Fibroblast of lung (primary cell): ENCODE data around the gene THY1. TPM values are rescaled to one million over a fixed set of nuclear protein-coding genes. Genes with fewer than 3 reads are reported as not detected.

Experiments
- DNase-seq, 2 donors: peaks; one replicate each; pipeline versions ENCODE4 v3.0.0 to v3.0.0-alpha.2; 2010; ENCODE audit warnings: low read depth in 2 of 2
- H2AFZ ChIP-seq: 2 replicates; pipeline ENCODE4 v1.5.1; 2012; ENCODE audit warnings: low read length, control low read depth, inconsistent platforms
- H3K27ac ChIP-seq: 2 replicates; pipeline ENCODE4 v1.5.1; 2011; ENCODE audit warnings: low read length, control low read depth; ENCODE audit not compliant: insufficient read depth
- H3K27me3 ChIP-seq: 2 replicates; pipeline ENCODE4 v1.5.1; 2011; ENCODE audit warnings: mild to moderate bottlenecking, low read length; ENCODE audit not compliant: control insufficient read depth, insufficient read depth
- H3K36me3 ChIP-seq: 2 replicates; pipeline ENCODE4 v1.5.1; 2011; ENCODE audit warnings: low read length; ENCODE audit not compliant: control insufficient read depth, insufficient read depth
- H3K4me1 ChIP-seq: 2 replicates; pipeline ENCODE4 v1.5.1; 2011; ENCODE audit warnings: low read length; ENCODE audit not compliant: control insufficient read depth, insufficient read depth; ENCODE audit errors: extremely low read depth
- H3K4me2 ChIP-seq: 2 replicates; pipeline ENCODE4 v1.5.1; 2011; ENCODE audit warnings: low read length, control low read depth; ENCODE audit not compliant: insufficient read depth; ENCODE audit errors: extremely low read depth
- H3K4me3 ChIP-seq, 4 experiments: fragments of 200-600 bp in 1 of 4; sonication (generic) in 1 of 4; replicated peaks in 1 of 4; 2 replicates each; pipeline ENCODE4 v1.5.1; 2011 to 2016; ENCODE audit warnings: low read length in 4 of 4, low read depth in 3 of 4, mild to moderate bottlenecking in 3 of 4, control low read depth in 2 of 4, inconsistent platforms in 1 of 4, mixed read lengths in 1 of 4; ENCODE audit not compliant: insufficient read depth in 1 of 4; ENCODE audit errors: control extremely low read depth in 1 of 4
- H3K79me2 ChIP-seq: 2 replicates; pipeline ENCODE4 v1.5.1; 2012; ENCODE audit warnings: mild to moderate bottlenecking, low read length, inconsistent platforms; ENCODE audit not compliant: control insufficient read depth, insufficient read depth
- H3K9ac ChIP-seq: 2 replicates; pipeline ENCODE4 v1.5.1; 2011; ENCODE audit warnings: mild to moderate bottlenecking, low read length, control low read depth; ENCODE audit not compliant: insufficient read depth
- H3K9me3 ChIP-seq: 2 replicates; pipeline ENCODE4 v1.5.1; 2012; ENCODE audit warnings: low read depth, low read length; ENCODE audit not compliant: control insufficient read depth, insufficient read depth
- H4K20me1 ChIP-seq: 2 replicates; pipeline ENCODE4 v1.5.1; 2011; ENCODE audit warnings: low read length; ENCODE audit not compliant: control insufficient read depth, insufficient read depth; ENCODE audit errors: extremely low read depth
- EZH2 ChIP-seq: IDR thresholded peaks from 2 replicates; pipeline ENCODE4 v1.5.1; 2012; ENCODE audit warnings: low read length, control low read depth, mild to moderate bottlenecking; ENCODE audit errors: missing control alignments
- polyA plus RNA-seq, 2 donors: library from polyadenylated mRNA; depleted of rRNA in 1 of 2; stranded (reverse) in 1 of 2; unstranded in 1 of 2; fragments of >200 nt; gene quantifications; 2 replicates each; pipeline ENCODE4 v1.2.1, GENCODE V29; 2011 to 2012; ENCODE audit warnings: missing spikeins in 1 of 2
- total RNA-seq: library from RNA; depleted of rRNA; stranded (reverse); fragments of >200 nt; gene quantifications from 2 replicates; pipeline ENCODE4 v1.2.1, GENCODE V29; 2014
- TF ChIP-seq, protein P1 (sequence below), 2 donors: IDR thresholded peaks in 1 of 2; conservative IDR thresholded peaks in 1 of 2; 1 replicate in 1 of 2; 2 replicates in 1 of 2; pipeline ENCODE4 v1.5.1; 2011 to 2012; ENCODE audit warnings: low read length in 2 of 2, control low read depth in 1 of 2, inconsistent platforms in 1 of 2, low read depth in 1 of 2, mild to moderate bottlenecking in 1 of 2

Gene THY1
- total and polyA plus RNA-seq, 2 donors (not counting 1 experiment from before 2014, with no cell fraction given): 292 to 824 TPM

DNA sequence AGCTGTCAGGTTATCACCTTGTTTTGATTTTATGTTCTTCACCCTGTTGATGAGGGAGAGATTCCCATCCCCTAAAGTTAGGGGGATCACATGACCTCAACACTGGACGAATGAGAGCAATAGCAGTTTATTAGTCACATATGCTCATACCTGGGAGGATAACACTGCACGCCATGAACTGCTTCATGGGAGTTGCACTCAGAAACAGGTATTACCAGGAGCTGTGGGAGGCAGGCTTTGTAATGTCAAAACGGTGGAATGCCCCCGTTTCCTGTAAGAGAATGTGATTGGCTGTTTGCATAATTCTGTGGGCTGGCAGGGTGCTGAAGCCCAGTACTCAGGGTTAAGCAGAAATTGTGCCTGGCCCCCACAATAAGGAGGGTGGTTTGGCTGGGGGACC is 3.2 kb upstream of the THY1 start:
- H3K4me1 ChIP-seq: no peaks in the 10 kb centered on the region
- H2AFZ ChIP-seq: no peak overlapping the region
- H3K4me3 ChIP-seq: no peak overlapping the region
- H3K27me3 ChIP-seq: peaks cover 6% of the 10 kb centered on the region
- peaks cover 18% of the 10 kb centered on the region for H3K79me2 ChIP-seq
- H3K9ac ChIP-seq: no peak overlapping the region
- H3K9me3 ChIP-seq: no peaks in the 10 kb centered on the region
- TF ChIP-seq, protein P1, sequence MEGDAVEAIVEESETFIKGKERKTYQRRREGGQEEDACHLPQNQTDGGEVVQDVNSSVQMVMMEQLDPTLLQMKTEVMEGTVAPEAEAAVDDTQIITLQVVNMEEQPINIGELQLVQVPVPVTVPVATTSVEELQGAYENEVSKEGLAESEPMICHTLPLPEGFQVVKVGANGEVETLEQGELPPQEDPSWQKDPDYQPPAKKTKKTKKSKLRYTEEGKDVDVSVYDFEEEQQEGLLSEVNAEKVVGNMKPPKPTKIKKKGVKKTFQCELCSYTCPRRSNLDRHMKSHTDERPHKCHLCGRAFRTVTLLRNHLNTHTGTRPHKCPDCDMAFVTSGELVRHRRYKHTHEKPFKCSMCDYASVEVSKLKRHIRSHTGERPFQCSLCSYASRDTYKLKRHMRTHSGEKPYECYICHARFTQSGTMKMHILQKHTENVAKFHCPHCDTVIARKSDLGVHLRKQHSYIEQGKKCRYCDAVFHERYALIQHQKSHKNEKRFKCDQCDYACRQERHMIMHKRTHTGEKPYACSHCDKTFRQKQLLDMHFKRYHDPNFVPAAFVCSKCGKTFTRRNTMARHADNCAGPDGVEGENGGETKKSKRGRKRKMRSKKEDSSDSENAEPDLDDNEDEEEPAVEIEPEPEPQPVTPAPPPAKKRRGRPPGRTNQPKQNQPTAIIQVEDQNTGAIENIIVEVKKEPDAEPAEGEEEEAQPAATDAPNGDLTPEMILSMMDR (conservative IDR thresholded peaks at IDR 0.05 in 1 of 2, IDR thresholded peaks at IDR 0.05 in 1 of 2; ENCODE audit: low read depth in 1 of 2, low read length in 2 of 2): no peak
- no peak for TF ChIP-seq EZH2
- no peak overlapping the region for H3K27ac ChIP-seq
- no peaks in the 10 kb centered on the region for H3K36me3 ChIP-seq
- H3K4me2 ChIP-seq: no peak overlapping the region
- DNase-seq: no peak
- H4K20me1 ChIP-seq: no peaks in the 10 kb centered on the region

GRCh38 chr11:119424775-119425174 is 1.8 kb upstream of the THY1 start:
- no peaks in the 10 kb centered on the region for H3K4me1 ChIP-seq
- TF ChIP-seq EZH2: no peak
- TF ChIP-seq, protein P1 (conservative IDR thresholded peaks at IDR 0.05 in 1 of 2, IDR thresholded peaks at IDR 0.05 in 1 of 2; ENCODE audit: low read depth in 1 of 2, low read length in 2 of 2): no peak
- H3K9ac ChIP-seq: no peak overlapping the region
- no peak for DNase-seq
- no peak overlapping the region for H3K27ac ChIP-seq
- peaks cover 30% of the 10 kb centered on the region for H3K79me2 ChIP-seq
- no peak overlapping the region for H3K4me3 ChIP-seq
- H3K9me3 ChIP-seq: no peaks in the 10 kb centered on the region
- no peak overlapping the region for H2AFZ ChIP-seq
- no peak overlapping the region for H3K4me2 ChIP-seq
- H3K27me3 ChIP-seq: peaks cover 2% of the 10 kb centered on the region
- no peaks in the 10 kb centered on the region for H4K20me1 ChIP-seq
- peaks cover 6% of the 10 kb centered on the region for H3K36me3 ChIP-seq

DNA sequence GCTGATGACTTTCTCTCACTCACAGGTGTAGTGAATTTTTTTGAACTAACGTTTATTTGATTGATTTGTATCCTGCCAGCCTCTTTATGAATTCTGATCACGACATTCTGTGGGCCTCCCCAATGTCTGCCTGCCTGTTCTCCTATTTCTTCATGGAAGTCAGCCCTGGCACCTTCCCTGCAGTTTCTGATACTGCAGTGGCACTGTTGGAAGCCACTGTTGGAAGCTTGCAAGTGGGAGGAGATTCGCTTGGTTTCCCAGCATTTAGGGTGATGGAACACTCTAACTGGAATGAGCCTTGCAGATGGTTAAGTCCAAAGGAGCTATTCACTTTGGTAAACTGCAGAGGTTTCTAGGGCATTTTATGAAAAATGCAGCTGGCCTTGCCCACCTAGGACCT is 1.3 kb upstream of the THY1 start:
- H3K27ac ChIP-seq: no peak overlapping the region
- TF ChIP-seq, protein P1 (conservative IDR thresholded peaks at IDR 0.05 in 1 of 2, IDR thresholded peaks at IDR 0.05 in 1 of 2; ENCODE audit: low read depth in 1 of 2, low read length in 2 of 2): no peak
- TF ChIP-seq EZH2: no peak
- no peak overlapping the region for H2AFZ ChIP-seq
- peaks cover 35% of the 10 kb centered on the region for H3K79me2 ChIP-seq
- H3K4me3 ChIP-seq: no peak overlapping the region
- peaks cover 9% of the 10 kb centered on the region for H3K36me3 ChIP-seq
- no peaks in the 10 kb centered on the region for H3K9me3 ChIP-seq
- H3K9ac ChIP-seq: no peak overlapping the region
- DNase-seq: no peak
- no peaks in the 10 kb centered on the region for H3K4me1 ChIP-seq
- no peaks in the 10 kb centered on the region for H4K20me1 ChIP-seq
- H3K27me3 ChIP-seq: no peaks in the 10 kb centered on the region
- no peak overlapping the region for H3K4me2 ChIP-seq
